DOHH2 (cell line): ENCODE results near the gene MBLAC1.

Experiments used
- EZH2phosphoT487 ChIP-seq: fragments of 200-600 bp; sonication (generic); IDR thresholded peaks from 2 replicates; pipeline ENCODE4 v1.6.1; 2017; ENCODE audit warnings: borderline replicate concordance, mild to moderate bottlenecking, antibody characterized with exemption, low read length, moderate library complexity, mixed read lengths
- TF ChIP-seq, protein P1 (sequence below): fragments of 200-600 bp; sonication (generic); IDR thresholded peaks from one replicate; pipeline ENCODE4 v1.5.1; 2014; ENCODE audit warnings: antibody characterized with exemption, mild to moderate bottlenecking, low read depth, low read length; ENCODE audit not compliant: poor library complexity, severe bottlenecking

DNA sequence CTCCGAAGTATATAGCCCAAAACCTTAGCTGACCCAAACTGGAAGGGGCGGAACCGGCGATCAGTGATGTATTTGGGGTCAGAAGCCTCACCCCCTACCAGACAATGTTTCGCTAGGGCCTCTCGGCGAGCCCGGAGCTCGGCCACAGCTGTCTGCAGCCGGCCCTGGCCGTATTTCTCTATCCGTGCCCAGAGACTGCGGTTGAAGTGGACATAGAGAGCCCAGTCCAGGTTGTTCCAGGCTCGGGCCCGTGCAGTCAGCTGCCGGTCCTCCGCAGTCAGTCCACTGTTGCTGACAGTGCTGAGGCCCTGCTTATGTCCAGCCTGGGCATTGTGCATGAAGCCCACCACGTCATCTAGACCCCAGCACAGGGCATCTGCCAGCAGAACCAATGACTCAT, 33.3 kb downstream of the MBLAC1 start:
- TF ChIP-seq, protein P1, sequence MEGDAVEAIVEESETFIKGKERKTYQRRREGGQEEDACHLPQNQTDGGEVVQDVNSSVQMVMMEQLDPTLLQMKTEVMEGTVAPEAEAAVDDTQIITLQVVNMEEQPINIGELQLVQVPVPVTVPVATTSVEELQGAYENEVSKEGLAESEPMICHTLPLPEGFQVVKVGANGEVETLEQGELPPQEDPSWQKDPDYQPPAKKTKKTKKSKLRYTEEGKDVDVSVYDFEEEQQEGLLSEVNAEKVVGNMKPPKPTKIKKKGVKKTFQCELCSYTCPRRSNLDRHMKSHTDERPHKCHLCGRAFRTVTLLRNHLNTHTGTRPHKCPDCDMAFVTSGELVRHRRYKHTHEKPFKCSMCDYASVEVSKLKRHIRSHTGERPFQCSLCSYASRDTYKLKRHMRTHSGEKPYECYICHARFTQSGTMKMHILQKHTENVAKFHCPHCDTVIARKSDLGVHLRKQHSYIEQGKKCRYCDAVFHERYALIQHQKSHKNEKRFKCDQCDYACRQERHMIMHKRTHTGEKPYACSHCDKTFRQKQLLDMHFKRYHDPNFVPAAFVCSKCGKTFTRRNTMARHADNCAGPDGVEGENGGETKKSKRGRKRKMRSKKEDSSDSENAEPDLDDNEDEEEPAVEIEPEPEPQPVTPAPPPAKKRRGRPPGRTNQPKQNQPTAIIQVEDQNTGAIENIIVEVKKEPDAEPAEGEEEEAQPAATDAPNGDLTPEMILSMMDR = no peak
- no peak for TF ChIP-seq EZH2phosphoT487
